Stimulated activated CD8-positive, alpha-beta memory T cell treated with anti-CD3 and anti-CD28 coated beads, Interleukin-2, amount 100 ng/mL, for 48 hours (primary cell): ENCODE measurements around the gene CMTM4.

Experiments
- DNase-seq, 2 donors: peaks; one replicate each; pipeline ENCODE4 v3.0.0-alpha.2; 2020; ENCODE audit warnings: low read depth in 2 of 2

Gene CMTM4

DNA sequence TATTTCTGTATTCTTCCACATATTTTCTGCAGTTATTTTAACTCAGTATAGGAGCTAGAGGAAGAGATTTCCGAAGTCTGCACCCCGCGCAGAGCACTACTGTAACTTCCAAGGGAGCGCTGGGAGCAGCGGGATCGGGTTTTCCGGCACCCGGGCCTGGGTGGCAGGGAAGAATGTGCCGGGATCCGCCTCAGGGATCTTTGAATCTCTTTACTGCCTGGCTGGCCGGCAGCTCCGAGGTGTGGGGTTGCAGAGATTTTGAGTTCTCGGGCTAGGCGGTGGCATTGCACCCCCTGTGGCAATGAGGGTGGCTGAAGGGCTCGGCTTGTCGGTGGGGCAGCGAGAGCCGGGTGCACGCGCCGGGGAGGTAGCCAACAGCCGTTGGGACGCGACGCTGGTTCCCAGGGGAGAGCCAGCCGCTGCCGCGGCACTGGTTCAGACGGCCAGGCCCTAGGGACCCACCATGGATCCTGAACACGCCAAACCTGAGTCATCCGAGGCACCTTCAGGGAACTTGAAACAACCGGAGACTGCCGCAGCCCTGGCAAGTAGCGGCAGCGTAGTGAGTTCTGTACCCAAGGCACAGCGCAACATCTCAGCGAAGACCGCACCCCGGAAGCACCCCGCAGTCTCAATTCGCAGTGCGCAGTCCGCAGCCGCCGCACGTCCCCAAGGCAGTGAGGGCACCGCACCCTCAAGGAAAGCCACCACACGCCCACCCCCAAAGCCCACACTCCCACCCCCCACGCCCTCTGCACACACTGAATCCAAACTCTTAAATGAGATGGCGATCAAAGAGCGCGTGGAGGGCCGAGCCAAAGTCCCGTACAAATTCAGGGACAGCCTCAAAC is 130.3 kb downstream of the CMTM4 start, which contains the start of gene CMTM1:
TSS of gene CMTM1 (plus strand) at position 389 of the 851 bp plus-strand sequence. CDS start at position 464, 75 bp downstream.
- DNase-seq, result no peak
